ENCODE data around the gene RYR1.

RYR1 gene

GRCh38 chr19:38522915-38523314 lies 89.4 kb downstream of the RYR1 start:
- no peak for TF ChIP-seq SPI1 (IDR thresholded peaks at IDR 0.05; ENCODE audit: borderline replicate concordance, low read depth)
- TF ChIP-seq POLR2AphosphoS5 (IDR thresholded peaks at IDR 0.05; ENCODE audit: low read depth): no peak
- TF ChIP-seq, protein P1, sequence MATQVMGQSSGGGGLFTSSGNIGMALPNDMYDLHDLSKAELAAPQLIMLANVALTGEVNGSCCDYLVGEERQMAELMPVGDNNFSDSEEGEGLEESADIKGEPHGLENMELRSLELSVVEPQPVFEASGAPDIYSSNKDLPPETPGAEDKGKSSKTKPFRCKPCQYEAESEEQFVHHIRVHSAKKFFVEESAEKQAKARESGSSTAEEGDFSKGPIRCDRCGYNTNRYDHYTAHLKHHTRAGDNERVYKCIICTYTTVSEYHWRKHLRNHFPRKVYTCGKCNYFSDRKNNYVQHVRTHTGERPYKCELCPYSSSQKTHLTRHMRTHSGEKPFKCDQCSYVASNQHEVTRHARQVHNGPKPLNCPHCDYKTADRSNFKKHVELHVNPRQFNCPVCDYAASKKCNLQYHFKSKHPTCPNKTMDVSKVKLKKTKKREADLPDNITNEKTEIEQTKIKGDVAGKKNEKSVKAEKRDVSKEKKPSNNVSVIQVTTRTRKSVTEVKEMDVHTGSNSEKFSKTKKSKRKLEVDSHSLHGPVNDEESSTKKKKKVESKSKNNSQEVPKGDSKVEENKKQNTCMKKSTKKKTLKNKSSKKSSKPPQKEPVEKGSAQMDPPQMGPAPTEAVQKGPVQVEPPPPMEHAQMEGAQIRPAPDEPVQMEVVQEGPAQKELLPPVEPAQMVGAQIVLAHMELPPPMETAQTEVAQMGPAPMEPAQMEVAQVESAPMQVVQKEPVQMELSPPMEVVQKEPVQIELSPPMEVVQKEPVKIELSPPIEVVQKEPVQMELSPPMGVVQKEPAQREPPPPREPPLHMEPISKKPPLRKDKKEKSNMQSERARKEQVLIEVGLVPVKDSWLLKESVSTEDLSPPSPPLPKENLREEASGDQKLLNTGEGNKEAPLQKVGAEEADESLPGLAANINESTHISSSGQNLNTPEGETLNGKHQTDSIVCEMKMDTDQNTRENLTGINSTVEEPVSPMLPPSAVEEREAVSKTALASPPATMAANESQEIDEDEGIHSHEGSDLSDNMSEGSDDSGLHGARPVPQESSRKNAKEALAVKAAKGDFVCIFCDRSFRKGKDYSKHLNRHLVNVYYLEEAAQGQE (IDR thresholded peaks at IDR 0.05; ENCODE audit: insufficient replicate concordance, low read depth): no peak
- no peak for TF ChIP-seq CTCF (IDR thresholded peaks at IDR 0.05; ENCODE audit: insufficient read depth, low read length)
- TF ChIP-seq GABPA (IDR thresholded peaks at IDR 0.05; ENCODE audit: low read depth): no peak
- no peak for DNase-seq (ENCODE audit: low read depth in 1 of 2, low spot score in 1 of 2)
- Histone ChIP-seq H3K27ac (replicated peaks) (no peak overlapping the region), H3K4me3 (replicated peaks; ENCODE audit: insufficient read depth, low read length) (no peak overlapping the region), H3K27me3 (ENCODE audit: insufficient read depth, poor library complexity, severe bottlenecking) (no peaks in the 10 kb centered on the region)

GRCh38 chr19:38523319-38523718 lies 89.8 kb downstream of the RYR1 start:
- H3K27me3 ChIP-seq (ENCODE audit: insufficient read depth, poor library complexity, severe bottlenecking): no peaks in the 10 kb centered on the region
- TF ChIP-seq, protein P1 (IDR thresholded peaks at IDR 0.05; ENCODE audit: insufficient replicate concordance, low read depth): no peak
- TF ChIP-seq SPI1 (IDR thresholded peaks at IDR 0.05; ENCODE audit: borderline replicate concordance, low read depth) (no peak), CTCF (IDR thresholded peaks at IDR 0.05; ENCODE audit: insufficient read depth, low read length) (no peak), POLR2AphosphoS5 (IDR thresholded peaks at IDR 0.05; ENCODE audit: low read depth) (no peak), GABPA (IDR thresholded peaks at IDR 0.05; ENCODE audit: low read depth) (no peak)
- no peak for DNase-seq (ENCODE audit: low read depth in 1 of 2, low spot score in 1 of 2)
- no peak overlapping the region for H3K4me3 ChIP-seq (replicated peaks; ENCODE audit: insufficient read depth, low read length)
- H3K27ac ChIP-seq (replicated peaks): no peak overlapping the region

DNA sequence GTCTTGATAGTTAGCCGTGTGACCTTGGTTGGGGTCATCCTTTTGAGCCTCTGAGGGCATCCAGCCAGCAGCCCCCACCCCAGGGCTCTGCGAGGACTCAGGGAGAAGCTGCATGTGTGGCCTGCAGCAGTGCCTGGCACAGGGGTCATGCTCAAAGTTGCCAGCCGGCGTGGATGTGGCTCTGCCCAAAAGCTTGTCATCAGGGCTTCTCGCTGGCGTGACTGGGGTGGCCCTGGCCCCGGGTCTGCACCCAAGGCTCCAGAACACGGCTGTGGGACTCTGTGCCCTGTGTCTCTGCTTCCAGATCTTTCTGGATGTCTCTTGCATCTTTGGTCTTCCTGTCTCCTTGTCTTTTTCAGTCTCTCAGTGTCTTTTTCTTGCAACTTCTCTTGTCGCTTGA lies 90.9 kb downstream of the RYR1 start:
- Histone ChIP-seq H3K4me3 (replicated peaks; ENCODE audit: insufficient read depth, low read length) (no peak overlapping the region), H3K27ac (replicated peaks) (no peak overlapping the region), H3K27me3 (ENCODE audit: insufficient read depth, poor library complexity, severe bottlenecking) (no peaks in the 10 kb centered on the region)
- DNase-seq (ENCODE audit: low read depth in 1 of 2, low spot score in 1 of 2): no peak
- TF ChIP-seq GABPA (IDR thresholded peaks at IDR 0.05; ENCODE audit: low read depth): no peak
- TF ChIP-seq, protein P1 (IDR thresholded peaks at IDR 0.05; ENCODE audit: insufficient replicate concordance, low read depth): no peak
- TF ChIP-seq SPI1 (IDR thresholded peaks at IDR 0.05; ENCODE audit: borderline replicate concordance, low read depth): no peak
- no peak for TF ChIP-seq CTCF (IDR thresholded peaks at IDR 0.05; ENCODE audit: insufficient read depth, low read length)
- TF ChIP-seq POLR2AphosphoS5 (IDR thresholded peaks at IDR 0.05; ENCODE audit: low read depth): no peak

All from HL-60 (cell line).